Hematopoietic multipotent progenitor cell treated with erythropoietin and hydrocortisone succinate and interleukin-3 and kit ligand, for 8 days (in vitro differentiated cells): ENCODE measurements around the gene MAPK13.
A peak's percentile ranks its signal among the peaks of the same experiment; 100 is the strongest.
"Not testable (repeated sequence)": the region's sequence is repeated elsewhere in the genome, so short reads cannot be mapped to it uniquely, and the experiment has no call there.

Experiments used
- DNase-seq: peaks from one replicate; pipeline ENCODE4 v3.0.0-alpha.2; 2015

Gene MAPK13

DNA sequence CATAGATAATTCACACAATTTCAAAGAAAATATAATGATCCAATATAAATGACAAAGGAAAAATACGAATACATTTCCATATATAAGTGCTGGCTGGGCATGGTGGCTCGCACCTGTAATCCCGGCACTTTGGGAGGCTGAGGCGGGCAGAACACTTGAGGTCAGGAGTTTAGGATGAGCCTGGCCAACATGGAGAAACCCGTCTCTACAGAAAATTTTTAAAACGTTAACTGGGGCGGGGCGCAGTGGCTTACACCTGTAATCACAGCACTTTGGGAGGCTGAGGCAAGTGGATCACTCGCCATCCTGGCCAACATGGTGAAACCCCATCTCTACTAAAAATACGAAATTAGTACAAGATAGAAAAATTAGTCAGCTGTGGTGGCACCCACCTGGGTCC lies 14.9 kb upstream of the MAPK13 start:
- DNase-seq = no peak

DNA sequence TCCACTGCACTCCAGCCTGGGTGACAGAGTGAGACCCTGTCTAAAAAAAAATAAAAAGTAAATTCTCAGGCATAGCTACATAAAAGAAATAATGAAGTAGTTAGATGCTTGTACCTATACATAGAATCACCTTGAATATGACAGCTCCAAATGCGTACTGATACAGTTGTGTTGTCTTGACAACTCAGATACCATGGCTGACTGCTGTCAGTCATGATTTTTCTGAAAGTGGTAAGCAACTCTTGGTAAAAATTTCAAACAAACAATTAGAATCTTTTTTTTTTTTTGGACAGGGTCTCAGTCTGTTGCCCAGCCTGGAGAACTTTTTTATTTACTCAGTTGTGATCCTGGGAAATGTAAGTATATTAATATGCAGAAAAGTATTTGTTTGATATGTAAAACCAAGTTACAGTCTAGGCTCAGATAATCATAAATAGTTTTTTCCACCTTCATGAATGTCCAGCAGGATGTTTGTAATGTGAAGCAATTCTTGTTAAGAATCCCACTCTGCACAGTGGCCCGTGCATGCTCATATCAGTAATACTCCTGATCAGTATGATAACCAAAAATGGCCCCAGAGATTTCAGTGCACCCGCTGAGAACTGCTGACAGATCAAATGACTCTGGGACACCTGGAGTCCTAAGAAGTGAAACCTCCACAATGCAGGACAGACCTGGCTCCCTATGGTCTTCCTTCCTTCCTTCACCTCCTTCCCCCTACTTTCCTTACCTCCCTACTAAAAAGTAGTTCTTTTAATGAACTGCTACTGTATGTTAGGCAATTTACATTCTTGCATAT lies 14.0 kb upstream of the MAPK13 start:
- peak; percentile 55 for DNase-seq

DNA sequence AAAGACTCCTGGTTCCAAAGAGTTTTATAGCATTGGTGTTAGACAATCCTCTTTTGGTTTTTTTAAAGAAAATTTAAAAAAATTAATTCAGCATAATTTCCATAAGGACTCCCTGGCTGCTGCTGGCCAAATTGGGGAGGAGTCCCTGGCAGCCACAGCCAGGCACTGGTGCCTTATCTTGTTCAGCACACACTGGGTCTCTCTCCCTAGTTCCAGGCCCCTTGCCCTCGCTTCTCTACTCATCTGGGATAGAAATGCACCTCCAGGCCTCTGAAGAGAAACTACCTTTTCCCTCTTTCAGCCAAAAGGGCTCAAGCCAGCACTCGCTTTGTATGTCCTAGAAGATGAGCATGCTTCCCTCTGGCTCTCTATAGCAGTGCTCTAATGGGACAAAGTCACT lies 13.4 kb upstream of the MAPK13 start:
- peak; percentile 87 for DNase-seq

DNA sequence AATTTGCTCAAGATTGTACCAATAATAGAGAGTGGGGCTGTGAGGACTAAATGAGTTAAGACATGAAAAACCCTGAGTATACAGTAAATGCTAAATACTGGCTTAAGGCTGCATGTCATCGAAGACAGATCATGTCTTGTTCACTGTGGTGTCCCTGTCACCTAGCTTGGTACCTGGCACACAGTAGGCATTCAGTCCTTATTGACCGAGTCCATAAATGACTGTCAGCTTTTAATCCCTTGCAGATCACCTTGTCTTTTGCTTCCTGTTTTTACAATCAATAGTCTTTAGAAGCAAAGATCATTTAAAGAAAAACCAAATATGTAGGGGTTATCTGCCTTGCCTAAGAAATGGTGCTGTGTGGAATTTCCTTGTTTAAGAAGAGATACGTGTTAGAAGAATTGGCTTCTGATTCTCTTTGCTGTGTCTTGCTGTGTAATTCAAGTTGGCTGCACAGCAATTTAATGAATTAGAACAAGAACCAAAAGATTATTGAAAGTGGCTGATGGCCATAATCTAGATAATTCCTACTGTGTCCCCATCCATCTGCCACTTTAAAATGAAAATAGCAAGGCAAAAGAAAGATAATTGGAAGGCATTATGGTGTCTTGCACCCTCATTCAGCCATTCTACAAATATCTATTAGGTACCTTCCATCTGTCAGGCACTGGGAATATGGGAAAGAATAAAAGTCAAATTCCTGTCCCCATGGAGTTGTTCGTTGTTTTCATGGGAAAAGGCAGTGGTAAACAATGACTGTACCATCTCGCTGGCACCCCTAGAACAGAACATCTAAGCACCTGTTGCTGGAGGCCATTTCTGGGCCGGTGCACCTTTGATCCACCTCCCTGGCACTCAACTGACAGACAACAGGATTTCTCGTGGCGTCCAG lies 12.4 kb upstream of the MAPK13 start:
- DNase-seq = no peak

DNA sequence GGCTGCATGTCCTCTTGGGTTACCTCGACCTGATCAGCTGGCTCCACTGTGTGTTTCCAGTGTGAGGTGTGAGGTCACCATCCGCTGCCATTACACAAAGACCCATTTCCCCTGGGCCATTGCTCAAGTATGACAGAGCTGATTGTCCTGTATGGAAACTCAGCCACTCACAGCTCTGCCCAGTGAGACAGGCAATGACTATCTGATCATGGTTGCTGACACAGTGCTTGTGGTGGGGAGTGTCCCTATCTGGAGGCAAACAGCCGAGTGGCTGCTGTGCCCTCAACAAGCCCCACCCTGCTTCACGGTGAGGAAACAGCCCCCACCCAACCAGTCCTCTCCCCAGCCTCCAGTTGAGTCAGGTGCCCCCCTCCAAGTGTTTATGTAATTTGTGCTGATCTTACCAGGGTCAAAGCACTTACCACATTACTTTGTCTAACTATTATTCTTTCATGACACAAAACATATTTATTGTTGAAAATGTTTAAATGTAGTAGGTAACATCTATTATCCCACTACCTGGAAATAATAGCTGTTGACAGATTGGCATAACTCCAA lies 11.7 kb upstream of the MAPK13 start:
- DNase-seq = peak; percentile 99

DNA sequence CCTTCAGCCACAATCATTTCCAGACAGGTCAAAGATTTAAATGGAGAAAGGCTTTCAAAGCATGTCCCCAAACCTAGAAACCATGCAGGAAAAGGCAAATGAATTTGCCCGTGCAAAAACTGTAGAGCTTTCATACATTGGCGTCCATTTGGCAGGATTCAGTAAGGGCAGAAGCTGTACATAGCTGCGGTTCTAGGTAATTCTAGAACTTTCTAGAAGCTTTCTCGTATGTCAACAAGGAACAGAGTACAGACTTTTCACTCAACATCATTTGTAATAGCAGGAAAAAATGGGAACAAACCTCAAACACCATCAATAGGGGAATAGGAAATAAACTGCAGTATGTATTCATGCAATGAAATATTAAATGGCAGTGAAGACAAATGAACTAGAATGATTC lies 11.1 kb upstream of the MAPK13 start:
- no peak for DNase-seq

DNA sequence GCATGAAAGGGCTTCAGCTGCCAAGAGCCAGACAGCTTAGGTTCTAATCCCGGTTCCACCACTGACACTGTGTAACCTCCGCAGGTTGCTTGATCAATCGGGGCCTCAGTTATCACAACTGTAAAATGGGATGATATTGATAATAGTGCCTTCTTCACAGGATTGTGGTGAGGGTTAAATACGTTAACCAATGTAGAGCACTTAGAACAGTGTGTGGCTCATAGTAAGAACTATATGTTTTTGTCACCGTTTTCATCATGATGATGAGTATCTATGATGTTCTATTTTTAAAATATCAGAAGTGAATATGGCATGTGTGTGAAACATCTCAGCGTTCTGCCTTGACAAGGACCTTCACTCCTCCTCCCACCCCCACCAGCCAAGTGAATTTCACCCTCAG lies 10.3 kb upstream of the MAPK13 start:
- no peak for DNase-seq

DNA sequence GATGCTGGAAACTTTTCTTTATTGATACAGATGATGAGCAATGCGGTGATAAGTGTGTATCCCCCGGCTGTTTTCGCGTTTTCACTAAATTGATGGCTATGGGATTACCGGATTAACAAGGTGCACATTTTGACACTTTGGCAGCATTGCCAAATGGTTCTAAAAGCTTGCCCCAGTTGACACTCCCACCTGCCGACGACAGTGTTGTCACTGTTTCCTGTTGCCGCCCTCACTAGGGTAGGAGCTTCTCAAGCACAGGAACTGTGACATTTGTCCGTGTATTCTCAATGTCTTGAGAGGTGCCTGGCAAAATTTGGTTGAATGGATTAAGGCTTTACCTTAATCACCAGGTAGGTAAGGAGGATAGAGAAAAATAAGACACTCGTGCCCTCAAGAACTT lies 9.8 kb upstream of the MAPK13 start:
- DNase-seq = peak; percentile 79

DNA sequence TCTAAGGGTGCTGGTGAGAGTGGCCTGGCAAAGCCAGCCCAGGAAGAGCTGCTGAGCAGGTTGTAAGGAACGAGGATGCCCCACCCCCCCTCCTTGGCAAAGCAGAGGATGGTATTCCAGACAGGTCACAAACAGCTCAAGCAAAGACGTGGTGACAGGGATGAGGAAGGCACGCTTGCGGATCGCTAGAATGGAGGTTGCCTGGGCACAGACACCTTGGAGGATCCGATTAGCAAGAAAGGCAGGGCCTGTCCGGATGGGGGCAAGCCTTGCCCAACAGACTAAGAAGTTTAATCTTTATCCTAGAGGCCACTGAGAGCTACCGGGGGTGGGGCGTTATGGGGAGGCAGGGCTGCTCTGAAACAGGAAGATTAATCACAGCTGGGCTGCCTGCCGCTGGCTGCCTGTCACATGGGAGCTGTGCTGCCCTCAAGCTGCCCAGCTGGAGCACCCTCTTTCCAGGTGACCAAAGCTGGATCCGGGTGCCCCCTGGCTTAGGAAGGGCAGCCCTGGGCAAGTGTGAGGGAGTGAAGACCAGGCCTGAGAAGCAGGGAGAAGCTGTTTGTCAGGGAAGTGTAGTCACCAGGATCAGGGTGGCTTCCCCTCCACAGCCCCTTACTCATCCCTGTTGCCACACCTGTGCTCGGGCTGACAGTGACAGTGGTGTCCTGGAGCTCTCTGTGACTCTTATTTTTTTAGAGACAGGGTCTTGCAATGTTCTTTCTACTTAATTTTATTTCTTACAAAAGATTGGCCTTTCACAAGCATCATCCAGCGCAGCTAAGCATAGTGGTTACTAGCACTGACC lies 9.1 kb upstream of the MAPK13 start:
- DNase-seq = peak; percentile 93

DNA sequence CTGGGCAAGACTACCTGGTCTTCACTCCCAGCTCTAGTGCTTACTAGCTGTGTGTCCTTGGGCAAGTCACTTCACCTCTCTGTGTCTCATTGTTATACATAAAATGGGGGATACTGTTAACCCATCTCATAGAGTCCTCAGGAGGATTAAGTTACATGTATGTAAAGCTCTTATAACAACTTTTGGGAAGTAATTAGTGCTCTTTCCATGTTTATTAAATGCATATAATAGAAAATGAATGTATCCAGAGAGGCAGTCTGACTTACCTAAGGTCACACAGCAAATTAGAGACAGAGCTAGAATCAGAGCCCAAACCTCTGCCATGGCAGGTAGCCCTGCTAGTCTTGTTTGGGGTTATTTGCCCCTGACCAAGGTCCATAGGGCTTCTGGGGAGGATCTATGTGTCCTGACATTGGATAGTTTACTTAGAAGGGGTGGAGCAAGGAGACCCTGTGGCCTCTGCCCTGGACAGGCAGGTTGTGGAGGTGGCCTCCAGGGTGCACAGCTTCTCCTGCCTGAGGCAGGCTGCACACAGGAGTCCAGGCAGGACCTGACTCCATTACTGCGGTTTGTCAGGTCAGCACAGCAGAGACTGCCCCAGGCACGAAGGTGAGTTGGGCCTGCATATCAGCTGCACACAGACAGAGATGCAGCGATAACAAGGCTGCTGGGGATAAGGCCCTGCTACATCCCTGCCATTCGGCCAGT lies 8.4 kb upstream of the MAPK13 start:
- no peak for DNase-seq

DNA sequence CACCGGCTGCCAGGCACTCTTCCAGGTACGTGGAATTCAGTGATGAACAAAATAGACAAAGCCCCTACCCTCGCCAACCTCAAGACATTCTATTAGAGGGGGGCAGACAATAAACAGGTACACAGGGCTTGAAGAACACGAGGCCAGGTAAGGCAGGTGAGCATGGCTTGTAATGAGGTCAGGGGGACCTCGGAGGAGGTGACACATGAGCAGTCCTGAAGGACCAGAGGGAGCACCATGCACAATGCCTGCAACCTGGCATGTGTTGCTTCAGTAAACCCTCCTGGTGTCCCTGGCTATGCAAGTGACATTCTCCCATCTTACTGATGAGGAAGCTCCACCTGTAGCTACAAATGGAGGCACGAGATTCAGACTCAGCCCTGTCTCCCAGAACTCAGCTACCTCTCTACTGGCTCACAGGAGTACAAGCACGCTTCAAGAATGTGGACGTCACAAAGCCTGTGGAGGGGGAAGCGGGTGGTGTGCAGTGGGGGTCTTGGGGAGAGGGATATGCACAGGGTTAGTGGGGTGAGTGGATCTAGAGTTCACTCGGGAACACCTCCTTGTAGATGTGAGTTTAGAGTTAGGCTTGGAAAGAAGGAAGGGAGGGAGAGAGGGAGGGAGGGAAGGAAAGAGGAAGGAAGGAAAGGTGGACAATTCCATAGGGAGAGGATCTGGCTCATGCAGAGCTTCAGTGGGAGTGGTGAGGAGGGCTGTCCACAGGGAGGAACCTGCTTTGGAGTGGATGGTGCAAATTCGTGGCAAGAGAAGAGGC lies 7.6 kb upstream of the MAPK13 start:
- no peak for DNase-seq

DNA sequence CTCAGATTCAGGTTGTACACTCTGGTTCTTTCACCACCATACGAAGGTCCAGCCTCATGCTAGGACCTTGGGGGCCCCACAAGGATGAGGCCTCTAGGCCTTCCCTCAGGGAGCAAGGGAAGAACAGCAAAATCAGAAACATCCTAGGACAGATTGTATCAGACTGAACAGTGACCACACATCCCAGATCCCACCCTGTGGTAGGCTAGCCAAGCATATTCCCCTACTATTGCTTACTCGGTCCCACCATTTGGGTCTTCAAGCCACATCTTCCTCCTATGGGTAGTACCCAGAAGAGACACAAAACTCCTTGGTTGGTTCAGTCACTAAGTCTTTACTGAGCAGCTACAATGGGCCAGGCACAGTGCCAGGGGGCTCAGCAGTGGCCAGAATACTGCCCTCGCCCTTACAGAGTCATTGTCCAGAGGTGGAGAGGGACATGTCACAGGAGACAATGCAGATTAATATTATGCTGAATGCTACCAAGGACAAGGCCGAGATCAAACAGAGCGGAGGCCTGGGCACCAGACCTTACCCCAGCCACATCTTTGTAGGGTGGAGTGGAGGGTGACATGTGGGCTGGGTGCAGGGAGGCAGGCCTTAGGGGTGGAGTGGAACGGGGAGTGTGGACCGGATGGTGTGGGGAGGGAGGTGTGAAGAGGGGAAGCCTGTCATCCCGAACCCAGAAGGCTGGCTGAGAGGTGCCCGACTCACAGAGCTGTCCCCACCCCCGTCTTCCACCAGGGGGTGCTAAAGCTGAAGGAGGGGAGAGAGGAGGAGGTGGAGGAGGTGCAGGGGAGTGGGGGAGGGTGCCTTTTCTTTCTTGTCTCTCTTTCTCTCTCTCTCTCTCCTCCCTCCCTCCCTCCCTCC lies 6.8 kb upstream of the MAPK13 start:
- DNase-seq = peak; percentile 95

DNA sequence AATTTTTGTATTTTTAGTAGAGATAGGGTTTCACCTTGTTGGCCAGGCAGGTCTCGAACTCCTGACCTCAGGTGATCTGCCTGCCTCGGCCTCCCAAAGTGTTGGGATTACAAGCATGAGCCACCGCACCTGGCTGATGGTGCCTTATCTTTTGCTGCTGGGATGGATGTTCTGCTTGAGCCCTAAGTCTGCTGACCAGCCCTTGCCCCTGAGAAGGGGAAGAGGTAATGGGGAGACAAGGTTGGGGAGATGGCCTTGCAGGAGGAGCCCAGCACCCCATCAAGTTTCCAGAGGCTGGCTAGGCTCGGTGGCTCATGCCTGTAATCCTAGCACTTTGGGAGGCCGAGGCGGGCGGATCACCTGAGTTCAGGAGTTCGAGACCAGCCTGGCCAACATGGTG lies 6.0 kb upstream of the MAPK13 start:
- DNase-seq = not testable (repeated sequence)

DNA sequence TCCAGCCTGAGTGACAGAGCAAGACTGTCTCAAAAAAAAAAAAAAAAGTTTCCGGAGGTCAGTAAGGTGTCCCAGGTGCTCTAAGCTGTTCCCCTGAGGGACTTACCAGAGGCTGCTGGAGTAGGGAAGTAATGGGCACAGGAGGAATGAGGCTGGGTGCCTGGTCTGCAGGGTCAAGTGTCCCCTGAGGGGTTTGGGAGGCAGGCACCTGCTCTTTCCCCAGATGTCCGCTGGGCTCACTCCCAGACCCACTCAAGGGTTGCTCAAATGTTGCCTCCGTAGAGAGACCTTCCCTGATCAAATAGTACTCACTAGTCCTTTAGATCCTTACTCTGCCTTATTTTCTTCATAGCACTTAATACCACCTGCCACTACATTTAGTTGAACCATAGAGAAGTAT lies 5.4 kb upstream of the MAPK13 start:
- no peak for DNase-seq

DNA sequence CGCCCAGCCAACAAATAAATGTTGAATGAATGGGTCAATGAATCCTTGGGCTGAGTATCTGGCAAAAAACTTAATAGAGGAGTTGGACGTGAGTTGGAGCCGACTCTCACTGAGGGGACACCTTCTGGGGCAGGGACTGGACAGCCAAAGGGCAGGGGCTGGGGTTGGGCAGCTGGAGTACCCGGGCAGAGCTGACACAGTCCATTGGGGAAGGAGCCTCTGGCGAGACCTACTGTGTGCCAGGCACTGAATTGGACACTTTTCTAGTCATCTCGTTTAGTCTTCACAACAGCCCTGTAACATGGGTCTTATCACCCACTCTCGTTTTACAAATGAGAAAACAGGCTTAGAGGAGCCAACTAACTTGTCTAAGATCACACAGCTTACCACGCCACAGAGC lies 4.7 kb upstream of the MAPK13 start:
- DNase-seq = no peak

DNA sequence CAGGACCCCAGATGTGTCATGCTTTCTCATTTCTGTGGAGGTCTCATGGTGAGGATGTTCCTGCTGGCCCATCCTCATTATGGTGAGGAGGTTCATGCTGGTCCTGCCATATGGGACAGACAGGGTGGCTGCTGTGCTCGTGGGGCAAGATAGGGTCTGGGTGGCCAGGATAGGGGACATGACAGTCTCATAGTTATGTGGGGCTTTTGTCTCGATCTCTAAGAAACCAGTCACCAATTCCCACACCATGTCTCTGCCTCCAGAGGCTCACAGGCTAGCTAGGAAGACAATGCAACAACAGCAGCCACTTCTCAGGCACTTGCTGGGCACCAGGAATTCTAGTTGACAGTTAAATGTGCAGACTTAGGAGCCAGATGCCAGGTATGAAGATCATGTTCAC lies 4.2 kb upstream of the MAPK13 start:
- no peak for DNase-seq

DNA sequence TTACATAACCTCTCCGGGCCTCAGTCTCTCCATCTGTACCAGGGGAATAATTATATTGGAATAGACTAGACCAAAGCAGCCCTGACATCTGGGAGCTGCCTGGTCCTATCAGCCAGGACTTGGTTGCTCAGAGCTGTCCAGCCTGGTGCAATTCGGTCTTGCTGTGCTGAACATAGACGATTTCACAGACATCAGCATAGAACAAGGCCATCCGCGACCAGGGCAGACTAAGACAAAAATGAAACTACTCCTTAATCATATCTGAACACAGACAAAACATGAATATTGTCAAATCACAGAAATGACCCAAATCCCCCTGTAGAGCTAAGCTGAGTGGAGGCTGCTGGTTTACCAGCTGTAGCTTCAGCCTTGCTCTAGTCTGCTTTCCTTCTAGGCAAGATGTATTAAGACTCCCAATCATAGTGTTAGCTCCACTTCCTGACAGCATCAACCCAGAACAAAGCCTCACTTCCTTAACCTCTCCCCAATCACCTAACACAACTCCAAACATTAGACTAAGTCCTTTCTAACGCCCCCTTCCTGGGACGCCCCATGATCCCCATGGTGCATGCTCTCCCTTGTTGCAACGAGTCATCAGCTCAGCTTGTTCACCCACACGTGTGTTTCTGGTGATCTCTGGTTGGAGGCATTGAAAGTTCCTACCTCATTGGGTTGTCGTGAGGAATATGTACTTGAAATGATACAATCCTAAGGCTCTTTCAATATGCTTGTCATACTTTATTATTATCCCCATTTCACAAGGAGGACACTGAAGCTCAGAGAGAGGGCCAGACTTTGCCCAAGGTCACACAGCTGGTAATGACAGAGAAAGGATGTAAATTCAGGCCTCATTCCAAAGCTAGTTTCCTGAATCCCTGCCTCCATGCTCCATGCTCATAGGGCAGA lies 3.5 kb upstream of the MAPK13 start:
- no peak for DNase-seq

DNA sequence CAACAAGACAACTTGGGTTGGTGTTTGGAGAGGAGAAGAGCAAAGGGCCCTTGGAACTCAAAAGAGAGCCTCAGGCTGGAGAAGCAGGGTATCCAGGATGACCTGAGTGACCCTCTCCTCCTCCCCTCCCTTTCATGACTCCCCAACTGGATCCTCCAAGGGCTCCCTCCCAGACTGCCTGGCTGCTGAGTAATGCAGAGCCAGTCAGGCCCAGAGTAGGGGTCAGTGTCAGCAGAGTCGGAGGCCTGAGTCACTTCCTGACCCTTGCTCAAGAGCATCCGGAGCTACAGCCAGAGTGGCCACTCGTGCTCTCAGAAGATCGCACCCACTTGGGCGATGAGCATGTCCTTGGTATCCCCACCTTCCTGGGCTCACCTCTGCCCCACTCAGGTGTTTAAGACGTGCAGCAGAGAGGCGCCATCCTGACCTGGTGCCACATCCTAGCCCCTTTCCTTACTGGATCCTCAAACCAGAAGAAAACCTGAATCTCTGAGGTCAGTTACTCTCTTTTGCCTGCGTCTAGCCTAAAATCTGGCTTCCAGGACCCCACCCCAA lies 2.8 kb upstream of the MAPK13 start:
- no peak for DNase-seq

DNA sequence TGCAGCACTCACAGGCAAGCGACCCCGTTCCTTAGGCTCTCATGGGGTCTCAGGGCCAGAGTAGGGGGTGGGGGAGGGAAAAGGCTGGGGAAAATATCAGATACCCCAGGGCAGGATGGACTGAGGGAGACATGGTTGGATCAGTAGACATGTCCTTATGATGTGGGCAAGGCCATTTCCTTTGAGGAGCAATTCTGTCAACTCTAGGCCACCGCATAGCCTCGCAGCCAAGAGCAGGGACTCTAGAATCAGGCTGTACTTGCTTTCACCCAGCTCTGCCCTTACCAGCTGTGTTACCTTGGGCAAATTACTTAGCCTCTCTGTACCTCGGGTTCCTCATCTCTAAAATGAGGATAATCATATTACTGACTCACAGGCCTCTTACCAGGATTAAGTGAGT lies 2.2 kb upstream of the MAPK13 start:
- no peak for DNase-seq
